Measurements from ENCODE around the gene FAM184B.

Gene FAM184B

DNA sequence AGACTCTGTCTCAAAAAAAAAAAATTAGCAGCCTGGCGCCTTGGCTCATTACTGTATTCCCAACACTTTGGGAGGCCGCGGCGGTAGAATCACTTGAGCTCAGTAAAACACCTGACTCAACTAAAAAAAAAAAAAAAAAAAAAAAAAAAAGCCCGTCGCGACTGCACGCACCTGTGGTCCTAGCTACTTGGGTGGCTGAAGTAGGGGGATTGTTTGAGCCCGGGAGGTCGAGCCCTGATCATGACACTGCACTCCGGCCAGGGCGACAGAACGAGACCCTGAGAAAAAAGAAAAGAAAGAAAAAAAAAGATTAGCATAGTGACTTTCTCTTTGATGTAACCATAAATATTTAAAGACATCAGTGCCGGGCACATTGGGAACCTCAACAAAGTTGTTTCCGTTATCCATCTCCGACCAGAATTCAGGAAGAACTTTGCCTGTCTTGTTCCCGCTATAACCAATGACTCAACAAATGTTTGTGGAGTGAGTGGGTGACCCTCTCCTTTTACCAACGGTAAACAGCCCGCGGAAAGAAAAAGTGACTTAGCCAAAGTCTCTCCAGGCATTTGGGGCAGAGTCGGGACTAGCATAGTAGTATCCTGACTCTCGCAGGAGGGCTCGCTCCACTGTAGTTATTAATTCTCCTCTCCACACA lies 167.5 kb downstream of the FAM184B start:
- in situ Hi-C loops (cut with MboI; ENCODE audit: low pct_unique_long_range_greater_than_20kb, low sequenced_read_pairs): no loop called here
- no peak for DNase-seq

DNA sequence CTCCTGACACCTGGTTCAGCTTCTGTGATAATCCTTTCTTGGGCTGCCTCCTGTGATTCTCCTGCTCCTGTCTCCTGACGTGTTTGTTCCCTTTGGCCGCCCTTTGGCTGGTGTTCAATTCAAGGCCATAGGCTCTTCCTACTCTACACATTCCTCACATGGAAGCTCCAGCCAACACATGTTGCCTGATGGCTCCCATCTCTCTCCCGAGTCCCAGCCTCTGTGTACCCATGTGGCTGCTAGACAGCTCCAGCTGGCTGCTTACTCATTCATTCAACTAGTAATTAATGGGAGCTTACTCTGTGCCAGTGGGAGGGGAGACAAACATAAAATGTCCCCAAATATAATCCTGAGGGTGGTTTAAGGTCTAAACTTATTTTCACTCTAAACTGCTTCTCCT lies 176.2 kb downstream of the FAM184B start:
- no peak for DNase-seq
- in situ Hi-C loops (cut with MboI; ENCODE audit: low pct_unique_long_range_greater_than_20kb, low sequenced_read_pairs): no loop called here

DNA sequence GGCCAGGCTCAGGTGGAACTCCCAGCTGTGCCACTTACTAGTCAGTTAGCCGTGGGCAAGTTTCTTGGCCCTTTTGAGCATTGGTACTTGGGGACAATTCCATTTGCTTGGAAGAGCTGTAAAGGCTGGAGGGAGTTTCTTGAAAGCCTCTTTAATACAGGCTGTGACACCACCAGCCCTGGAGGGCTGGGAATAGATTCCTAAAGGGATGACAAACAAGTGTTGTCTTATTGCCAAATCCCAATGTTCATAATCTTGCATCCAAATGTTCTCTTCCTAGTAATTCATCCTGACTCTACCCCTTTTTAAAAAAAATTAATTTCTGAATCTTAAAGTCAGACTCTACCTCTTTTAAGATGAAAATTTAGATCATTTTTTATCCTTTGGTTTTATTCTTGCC lies 181.6 kb downstream of the FAM184B start:
- in situ Hi-C loops (cut with MboI; ENCODE audit: low pct_unique_long_range_greater_than_20kb, low sequenced_read_pairs): no loop called here
- no peak for DNase-seq

DNA sequence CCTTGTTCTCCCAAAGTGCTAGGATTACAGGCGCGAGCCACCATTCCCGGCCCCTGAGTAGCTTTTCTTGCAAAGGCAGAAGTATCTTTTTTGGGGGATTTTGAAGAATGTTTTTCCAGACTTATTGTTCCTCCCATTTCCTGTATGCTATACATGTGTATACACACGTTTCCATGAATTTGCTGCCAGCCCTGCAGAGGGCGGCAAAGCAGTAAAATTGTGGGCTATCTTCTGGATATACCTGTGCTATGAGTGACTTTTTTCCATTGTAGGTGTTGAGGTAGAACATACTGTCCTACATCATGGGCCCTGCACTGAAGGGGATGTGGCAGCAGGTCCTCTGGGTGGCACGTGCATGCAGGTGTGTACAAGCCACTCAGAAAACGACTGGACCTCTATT lies 183.9 kb downstream of the FAM184B start:
- in situ Hi-C loops (cut with MboI; ENCODE audit: low pct_unique_long_range_greater_than_20kb, low sequenced_read_pairs): no loop called here
- DNase-seq: peak; percentile 14

DNA sequence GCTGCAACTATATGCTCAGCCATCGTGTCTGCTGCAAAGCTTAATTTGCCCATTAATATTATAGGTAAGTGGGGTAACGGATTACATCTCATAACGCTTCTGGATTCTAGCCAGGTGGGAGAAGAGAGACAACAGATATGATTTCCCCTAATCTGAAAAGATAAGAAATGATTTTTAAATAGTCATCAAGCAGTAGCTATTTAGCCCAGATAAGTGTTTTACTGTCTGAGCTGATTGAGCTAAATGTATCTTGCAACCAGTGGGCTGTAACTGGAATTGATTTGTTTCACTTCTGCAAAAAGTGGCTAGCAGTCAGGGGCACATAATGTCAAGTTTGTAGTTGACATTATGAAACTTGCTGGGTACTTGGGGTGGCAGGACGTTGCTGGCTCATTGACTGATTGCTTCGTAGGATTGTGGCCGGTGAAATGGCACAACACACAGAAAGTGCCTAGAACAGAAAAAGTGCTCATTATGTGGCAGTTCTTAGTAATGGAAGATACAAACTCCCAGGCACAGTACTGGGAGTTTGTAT lies 185.9 kb downstream of the FAM184B start:
- in situ Hi-C loops (cut with MboI; ENCODE audit: low pct_unique_long_range_greater_than_20kb, low sequenced_read_pairs): no loop called here
- no peak for DNase-seq

DNA sequence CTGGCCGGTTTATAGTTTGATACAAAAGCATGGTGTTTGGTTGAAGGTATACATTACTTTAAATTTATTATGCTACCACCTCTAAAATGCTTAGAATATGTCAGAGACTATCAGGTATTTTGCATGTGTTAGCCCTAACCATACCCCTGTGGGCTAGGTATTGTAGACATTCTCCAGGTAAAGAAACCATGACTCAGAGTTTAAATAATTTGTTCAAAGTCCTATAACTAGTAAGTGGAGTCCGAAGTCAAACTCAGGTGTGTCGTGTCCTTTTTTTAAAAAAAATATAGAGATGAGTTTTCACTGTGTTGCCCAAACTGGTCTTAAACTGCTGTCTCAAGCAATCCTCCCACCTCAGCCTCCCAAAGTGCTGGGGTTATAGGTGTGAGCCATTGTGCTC lies 192.1 kb downstream of the FAM184B start:
- in situ Hi-C loops (cut with MboI; ENCODE audit: low pct_unique_long_range_greater_than_20kb, low sequenced_read_pairs): no loop called here
- DNase-seq: no peak

DNA sequence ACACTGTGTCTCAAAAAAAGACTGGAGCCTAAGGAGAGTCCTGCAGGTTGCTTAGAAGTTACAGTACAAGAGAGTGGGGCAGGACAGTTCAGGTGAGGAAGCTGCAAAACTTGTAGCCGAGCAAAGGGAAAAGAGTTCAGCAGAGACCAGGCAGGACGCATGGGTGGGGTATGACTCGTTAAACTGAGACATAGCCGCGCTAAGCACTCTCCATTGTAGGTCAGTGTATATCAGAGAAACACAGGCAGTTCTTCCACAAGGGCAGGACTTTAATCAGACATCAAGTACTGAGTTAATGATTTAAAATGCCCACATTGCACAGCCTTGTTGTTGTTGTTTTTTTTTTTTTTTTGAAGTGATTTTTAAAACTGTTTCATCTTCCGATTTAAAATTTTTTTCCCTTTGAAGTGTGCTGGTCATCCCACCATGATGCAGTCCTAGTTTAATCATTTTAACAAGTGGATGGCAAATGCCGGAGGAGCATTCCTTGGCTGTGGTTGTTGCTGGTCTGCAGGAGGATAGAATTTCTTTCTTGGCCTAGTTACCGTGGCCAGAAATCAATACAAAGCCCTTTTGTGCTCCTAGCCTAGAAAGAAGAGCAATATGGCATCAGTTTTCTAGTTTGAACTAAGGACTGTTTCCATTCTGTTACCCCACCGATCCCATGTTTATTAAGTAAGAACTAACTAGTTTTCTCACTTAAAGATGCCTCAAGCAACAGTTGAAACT lies 194.2 kb downstream of the FAM184B start:
- in situ Hi-C loops (cut with MboI; ENCODE audit: low pct_unique_long_range_greater_than_20kb, low sequenced_read_pairs): no loop called here

DNA sequence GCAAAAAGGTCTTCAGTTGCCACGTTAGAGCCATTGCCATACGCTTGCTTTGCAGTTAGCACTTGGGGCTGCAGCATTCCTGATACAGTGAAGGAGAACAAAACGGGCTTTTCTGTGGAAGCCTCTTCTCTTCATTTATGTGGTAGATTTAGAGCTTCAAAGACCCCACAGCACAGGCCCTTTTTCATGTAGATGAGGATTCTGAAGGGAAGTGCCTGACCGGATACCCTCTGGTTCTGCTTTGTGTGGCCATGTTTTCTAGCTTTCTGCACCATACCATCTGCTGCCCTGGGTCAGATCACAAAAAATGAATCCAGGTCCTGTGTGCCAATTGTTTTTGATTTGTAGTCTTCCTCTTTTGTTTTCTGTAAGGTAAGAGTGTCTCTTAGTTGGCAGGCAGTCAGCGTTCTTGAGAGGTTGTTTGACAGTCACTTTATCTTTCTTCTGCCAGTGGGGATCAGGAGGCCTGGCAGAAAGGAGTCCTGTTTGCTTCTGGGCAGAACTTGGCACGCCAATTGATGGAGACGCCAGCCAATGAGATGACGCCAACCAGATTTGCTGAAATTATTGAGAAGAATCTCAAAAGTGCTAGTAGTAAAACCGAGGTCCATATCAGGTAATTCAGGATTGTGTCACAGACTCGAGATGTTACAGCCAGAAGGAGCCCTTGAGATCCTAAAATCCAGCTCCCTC lies 196.8 kb downstream of the FAM184B start:
- DNase-seq: no peak
- in situ Hi-C loops (cut with MboI; ENCODE audit: low pct_unique_long_range_greater_than_20kb, low sequenced_read_pairs): no loop called here

More for the DNA sequence above, 194.2 kb downstream of the FAM184B start:
- DNase-seq: no peak

DNA sequence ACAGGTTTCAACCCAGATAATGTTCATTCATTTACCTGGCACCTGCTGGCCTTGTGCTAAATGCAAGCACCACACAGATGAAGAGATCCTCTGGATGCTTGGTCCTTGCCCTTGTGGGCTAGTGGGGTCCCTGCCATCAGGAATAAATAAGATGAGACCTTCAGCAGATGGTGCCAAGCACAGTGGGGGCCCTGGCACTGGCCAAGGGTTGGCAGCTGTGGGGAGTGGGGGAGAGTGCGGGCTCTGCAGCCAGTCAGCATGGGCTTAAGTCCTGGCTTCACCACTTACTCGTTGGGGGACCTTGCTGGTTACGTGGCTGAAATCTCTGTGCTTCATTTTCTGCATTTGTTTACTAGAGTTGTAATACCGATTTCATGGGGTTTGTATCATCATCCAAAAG lies 197.5 kb downstream of the FAM184B start:
- no peak for DNase-seq
- in situ Hi-C loops (cut with MboI; ENCODE audit: low pct_unique_long_range_greater_than_20kb, low sequenced_read_pairs): no loop called here

DNA sequence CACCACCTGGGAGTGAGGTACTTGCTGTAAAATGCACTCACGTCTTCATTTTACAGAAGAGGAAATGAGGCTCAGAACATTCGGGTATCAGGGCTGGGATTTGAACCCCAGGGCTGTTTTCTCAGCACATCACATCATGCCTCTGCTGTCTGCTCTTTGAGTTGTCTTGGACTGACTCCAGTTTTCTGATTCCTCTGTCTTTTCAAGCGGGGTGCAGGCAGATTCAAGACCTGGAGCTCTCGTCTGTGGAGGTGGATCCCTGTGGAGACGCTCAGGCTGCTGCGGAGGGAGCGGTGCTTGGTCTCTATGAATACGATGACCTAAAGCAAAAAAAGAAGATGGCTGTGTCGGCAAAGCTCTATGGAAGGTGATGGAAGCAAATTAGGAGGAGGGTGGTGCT lies 198.1 kb downstream of the FAM184B start:
- in situ Hi-C loops (cut with MboI; ENCODE audit: low pct_unique_long_range_greater_than_20kb, low sequenced_read_pairs): no loop called here
- DNase-seq: no peak

DNA sequence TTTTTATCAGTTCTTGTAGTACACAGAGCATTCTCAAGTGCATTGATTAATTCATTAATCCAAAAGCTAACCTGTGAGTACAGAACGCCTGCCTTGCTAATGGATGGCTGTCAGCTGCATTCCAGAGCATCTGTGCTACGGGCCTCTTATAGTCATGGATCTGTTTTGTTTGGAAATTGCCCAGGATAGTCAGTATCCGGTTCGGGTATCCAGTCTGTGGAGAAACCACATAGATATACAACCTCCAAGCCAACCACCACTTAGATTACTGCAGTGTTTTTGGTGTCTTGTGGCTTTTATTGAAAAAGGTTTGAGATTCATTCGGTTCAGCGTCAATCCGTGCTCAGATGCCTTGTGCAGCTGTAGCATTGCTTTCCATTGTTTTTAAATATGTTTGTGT lies 200.5 kb downstream of the FAM184B start:
- DNase-seq: no peak
- in situ Hi-C loops (cut with MboI; ENCODE audit: low pct_unique_long_range_greater_than_20kb, low sequenced_read_pairs): no loop called here
